GM12892 (cell line): ENCODE results near the gene ADTRP.

Experiments
- DNase-seq: peaks from one replicate; pipeline ENCODE4 v3.0.0; 2011; ENCODE audit not compliant: insufficient read length
- FAIRE-seq: peaks from 2 replicates; lab custom pipeline; 2011; peaks lifted over from hg19 to GRCh38; lab: Jason Lieb, UNC
- POLR2A ChIP-seq: IDR thresholded peaks from 2 replicates; pipeline ENCODE4 v1.6.1; 2011; ENCODE audit warnings: low read depth, low read length, control low read depth
- POLR2AphosphoS5 ChIP-seq: IDR thresholded peaks from 2 replicates; pipeline ENCODE4 v1.6.1; 2011; ENCODE audit warnings: low read depth, low read length, control low read depth
- TAF1 ChIP-seq: IDR thresholded peaks from 2 replicates; pipeline ENCODE4 v1.6.1; 2011; ENCODE audit warnings: low read depth, mild to moderate bottlenecking, control low read depth, low read length, borderline replicate concordance

ADTRP gene

DNA sequence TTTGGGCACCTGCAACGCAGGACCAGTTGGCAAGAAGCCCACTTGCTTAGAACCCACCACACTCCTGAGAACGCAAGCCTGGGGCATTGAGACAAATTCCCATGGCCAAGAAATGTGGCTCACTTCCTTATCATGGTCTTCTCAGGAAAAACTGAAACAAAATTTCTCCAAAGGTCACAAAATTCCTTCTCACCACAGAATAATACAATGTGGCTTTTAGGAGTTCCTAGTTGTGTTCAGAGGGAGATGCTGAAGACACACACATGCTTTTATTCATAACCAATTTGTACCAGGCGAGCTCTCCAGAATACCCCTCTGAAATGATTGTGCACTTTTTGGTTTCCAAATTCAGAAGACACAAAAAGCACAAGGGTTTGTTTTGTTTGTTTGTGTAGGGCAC, 31.6 kb downstream of the ADTRP start:
- FAIRE-seq = no peak
- TF ChIP-seq TAF1 (no peak), POLR2A (no peak), POLR2AphosphoS5 (no peak)

DNA sequence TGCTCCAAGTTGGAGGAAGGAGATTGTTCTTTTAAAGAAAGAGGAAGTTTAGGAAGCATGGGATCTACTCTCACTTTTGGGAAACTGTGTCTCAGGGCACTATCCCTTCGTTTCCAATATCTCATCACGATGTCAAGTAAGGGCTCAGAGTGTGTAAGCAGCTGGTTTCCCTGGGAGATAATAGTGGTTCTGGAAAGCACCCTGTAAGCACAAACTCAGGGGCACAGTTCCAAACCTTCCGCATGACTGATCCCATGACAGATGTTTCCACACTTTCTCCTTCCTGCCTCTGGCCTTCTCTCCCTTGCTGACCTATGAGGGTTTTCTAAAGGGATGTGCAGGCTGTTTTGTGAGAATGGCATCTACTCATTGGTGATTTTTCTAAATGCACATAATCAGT, 33.9 kb downstream of the ADTRP start:
- TF ChIP-seq TAF1 = no peak
- TF ChIP-seq POLR2AphosphoS5 = no peak
- no peak for TF ChIP-seq POLR2A
- FAIRE-seq = no peak
- no peak for DNase-seq

More for the DNA sequence above, 31.6 kb downstream of the ADTRP start:
- DNase-seq = no peak

DNA sequence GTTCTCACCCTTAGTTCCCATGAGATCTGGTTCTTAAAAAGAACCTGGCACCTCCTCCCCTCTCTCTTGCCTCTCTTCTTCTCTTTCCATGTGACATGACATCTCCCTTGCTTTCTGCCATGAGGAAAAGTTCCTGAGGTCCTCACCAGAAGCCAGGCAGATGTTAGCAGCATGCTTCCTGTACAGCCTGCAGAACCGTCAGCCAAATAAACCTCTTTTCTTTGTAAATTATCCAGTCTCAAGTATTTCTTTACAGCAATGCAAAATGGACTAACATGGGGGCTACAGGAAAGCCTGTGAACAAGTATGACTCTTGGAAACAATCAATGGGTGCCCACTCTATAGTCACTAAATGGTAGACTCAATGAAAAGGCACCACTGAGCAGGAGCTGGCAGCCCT, 34.5 kb downstream of the ADTRP start:
- FAIRE-seq = no peak

DNA sequence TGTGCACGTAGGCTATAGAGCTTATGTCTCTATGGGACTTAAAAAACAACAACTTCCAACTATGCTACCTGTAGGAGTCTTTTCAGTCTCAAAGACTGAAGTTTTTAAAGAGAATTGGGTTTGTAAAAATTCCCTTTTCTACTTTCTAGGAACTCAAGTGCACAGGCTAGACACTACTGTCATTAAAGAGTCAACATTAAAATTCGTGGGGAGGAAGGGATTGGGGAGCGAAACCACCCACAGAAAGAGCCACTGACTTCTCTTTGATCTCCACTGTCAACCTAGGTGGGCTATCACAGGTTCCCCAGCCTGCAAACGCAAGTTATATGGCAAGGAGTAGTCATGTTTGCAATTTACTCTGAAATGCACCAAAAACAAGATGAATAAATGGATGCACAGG, 37.7 kb downstream of the ADTRP start:
- no peak for TF ChIP-seq POLR2AphosphoS5
- TF ChIP-seq POLR2A = no peak
- TF ChIP-seq TAF1 = no peak
- FAIRE-seq = no peak

More for the DNA sequence above, 34.5 kb downstream of the ADTRP start:
- DNase-seq = no peak
- TF ChIP-seq POLR2A (no peak), POLR2AphosphoS5 (no peak), TAF1 (no peak)

DNA sequence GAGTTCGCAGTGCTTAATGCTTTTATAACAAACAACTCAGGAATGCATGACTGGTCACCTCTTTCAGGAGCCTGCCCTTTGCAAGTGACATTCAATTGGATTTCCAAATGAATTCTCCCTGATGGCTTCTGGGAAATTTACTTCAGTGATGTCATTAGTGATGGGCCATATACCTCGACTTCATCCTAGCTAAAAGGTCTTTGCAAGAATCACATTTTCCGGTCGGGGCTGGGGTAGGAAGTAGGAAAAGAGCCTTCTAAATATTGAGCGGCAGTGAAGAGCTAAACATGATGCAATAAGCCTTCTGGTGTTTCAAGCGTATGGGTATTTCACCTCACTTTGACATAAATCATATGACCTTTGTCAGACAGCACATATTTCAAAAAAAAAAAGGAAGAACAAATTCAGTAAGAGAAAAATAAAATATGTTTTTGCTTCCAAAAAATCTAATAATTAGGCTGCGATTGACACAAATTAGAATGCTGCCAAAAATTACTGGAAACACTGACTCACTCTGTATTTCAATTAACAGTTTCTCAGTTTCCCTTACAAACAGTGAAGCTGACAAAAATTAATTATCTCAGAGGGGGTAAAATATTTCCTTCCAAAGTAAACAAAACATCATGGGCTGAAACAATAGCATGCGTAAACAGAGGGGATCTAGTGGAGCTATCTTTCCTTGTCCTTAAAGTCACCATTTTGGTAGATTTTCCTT, 39.8 kb downstream of the ADTRP start:
- FAIRE-seq = no peak
- no peak for DNase-seq
- TF ChIP-seq POLR2AphosphoS5 (no peak), TAF1 (no peak)

More for the DNA sequence above, 37.7 kb downstream of the ADTRP start:
- no peak for DNase-seq

DNA sequence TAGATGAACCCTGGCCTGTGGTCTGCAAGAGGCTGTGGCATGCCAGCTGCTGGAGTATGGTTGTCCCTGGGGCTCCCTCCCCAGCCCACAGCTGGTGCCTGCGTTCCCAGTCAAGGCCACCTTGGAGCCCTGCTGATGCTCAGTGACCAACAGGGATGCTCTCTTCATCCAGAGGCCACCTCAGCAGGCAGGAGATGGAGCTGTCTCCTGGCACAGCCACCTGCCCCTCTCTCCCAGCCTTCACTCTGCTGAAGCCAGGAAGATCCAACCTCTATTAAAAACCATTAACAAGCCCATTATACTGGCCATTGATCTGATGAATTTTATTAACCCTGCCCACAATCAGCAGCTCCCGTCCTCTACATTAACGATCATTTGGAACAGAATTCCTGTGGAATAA, 40.4 kb downstream of the ADTRP start:
- DNase-seq (no peak), FAIRE-seq (no peak)
- no peak for TF ChIP-seq POLR2AphosphoS5
- no peak for TF ChIP-seq TAF1
- TF ChIP-seq POLR2A = no peak

DNA sequence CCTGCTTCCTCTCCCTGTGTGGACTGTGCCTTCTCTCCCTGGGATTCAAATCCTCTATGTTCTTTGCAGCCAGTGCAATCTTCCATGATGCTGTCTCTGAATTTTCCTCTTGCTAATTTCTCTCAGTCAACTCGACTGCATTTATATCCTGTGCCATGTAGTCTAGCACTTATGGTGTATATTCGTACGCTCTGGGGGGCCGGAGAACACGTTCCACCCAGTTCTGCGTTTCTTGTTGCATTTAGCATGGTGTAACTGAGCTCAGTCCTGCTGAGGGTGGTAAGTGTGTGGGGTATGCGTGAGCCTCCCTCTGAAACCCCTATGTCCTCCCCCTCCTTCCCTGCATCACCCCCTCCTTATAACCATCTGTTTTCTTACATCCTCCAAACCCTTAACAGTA, 42.0 kb downstream of the ADTRP start:
- DNase-seq (no peak), FAIRE-seq (no peak)
- TF ChIP-seq POLR2AphosphoS5 (no peak), POLR2A (no peak), TAF1 (no peak)

DNA sequence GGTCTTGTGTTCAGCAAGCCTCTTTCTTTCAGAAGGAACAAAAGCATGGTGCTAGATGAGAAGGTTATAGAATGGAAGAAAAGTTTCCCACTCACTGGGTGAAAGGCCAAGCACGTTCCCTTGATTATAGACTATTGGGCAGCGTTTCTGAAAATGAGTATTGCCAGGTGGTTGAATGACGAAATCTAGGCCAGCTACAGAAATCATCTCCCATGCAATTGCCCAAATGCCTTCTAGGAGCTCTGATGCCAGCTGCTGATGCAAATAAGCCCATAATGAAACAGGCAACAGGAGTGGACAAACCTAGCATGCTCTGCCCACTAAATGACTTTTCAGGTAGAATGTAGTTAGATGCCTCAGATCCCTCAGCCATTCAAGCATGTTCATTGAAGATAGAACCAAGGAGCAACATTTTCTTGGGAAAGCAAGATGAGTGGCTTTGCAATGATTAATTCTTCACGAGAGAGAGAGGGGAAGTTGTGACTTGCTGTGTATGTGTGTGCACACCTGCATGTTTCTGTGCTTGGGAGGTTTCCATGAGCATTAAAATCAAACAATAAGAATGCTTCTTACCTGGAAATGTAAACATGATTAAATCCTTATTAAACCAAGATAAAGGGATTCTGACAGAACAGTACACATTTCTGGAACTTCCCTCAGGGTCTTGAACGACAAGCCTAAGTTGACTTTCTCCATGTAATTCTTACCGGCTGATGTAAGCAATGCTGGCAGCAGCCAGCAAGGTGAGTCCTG, 43.6 kb downstream of the ADTRP start:
- DNase-seq = no peak
- FAIRE-seq = no peak
- no peak for TF ChIP-seq POLR2A
- no peak for TF ChIP-seq TAF1
- no peak for TF ChIP-seq POLR2AphosphoS5

DNA sequence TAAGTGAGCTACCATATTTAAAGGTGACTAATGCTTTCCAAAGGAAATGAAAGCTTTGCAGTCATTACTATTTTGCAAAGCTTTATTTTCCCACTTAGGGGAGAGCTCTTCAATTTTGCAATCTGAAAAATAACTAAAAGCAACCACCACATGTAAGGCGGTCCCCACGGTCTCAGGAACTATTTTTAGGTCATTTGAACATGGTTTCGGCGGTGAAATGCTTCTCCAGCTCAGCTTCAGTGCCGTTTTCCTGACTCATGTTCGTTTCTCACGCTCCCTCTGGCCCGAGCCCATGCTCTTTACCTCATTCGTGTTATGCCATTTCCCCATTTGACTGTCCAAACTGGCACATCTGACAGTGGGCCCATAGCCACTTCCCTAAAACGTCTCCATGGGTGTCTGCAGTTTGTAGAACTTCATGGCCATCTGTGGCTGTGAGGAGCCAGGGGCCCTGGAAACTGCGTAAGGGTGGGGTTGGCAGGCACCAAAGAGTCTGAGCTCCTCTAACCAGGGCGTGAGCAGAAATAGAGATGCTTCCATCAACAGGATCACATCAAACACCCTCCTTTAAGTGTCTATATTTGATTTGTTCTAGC, 46.5 kb downstream of the ADTRP start:
- DNase-seq = peak; percentile 42
- FAIRE-seq = peak; percentile 90
- TF ChIP-seq POLR2AphosphoS5 (peak; percentile 49), POLR2A (peak; percentile 55; the same call in 1 of the 2 replicates), TAF1 (no peak)

DNA sequence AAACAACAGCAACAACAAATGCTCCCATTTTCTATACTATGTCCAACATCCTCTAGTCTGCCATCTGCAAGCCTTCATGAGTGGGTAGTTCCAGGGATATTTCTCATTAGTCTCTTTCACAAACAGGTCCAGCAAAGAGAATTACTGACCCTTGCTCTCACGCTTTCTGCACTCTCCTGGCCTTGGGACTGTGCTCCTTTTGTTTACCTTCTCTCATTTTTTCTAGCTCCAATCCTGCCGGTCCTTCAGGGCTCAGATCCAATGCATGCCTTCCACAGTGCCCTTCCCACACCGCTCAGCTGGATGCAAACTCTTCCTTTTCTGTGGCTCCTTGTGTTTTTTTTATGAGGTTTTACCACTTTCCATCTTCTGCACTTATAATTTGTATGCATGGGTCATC, 47.2 kb downstream of the ADTRP start:
- DNase-seq (no peak), FAIRE-seq (peak; percentile 48)
- TF ChIP-seq POLR2AphosphoS5 (no peak), TAF1 (no peak), POLR2A (no peak)

DNA sequence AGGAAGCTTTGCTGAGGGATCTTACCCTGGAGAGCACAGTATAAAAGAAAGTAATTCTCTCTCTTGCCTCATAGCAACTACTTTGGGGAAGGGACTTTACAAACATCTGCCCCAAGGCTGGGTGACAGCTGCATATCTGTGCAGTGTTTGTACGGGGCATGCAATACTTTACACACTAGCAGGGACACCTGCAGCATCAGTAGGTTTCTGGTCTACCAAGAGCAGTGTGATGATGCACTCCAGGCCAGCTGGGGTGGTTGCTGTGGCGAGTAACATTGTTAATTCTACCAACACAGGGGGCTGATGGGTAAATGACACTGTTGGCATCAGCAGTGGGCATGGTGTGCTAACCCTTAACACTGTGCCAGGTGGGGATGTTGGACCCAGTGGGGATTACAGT, 48.0 kb downstream of the ADTRP start:
- TF ChIP-seq POLR2A = peak; percentile 48; the same call in 1 of the 2 replicates
- TF ChIP-seq TAF1 = 0 out of 2 replicates have a peak, but pooled peaks have one; percentile 4
- TF ChIP-seq POLR2AphosphoS5 = peak; percentile 84
- DNase-seq (no peak), FAIRE-seq (peak; percentile 86)

DNA sequence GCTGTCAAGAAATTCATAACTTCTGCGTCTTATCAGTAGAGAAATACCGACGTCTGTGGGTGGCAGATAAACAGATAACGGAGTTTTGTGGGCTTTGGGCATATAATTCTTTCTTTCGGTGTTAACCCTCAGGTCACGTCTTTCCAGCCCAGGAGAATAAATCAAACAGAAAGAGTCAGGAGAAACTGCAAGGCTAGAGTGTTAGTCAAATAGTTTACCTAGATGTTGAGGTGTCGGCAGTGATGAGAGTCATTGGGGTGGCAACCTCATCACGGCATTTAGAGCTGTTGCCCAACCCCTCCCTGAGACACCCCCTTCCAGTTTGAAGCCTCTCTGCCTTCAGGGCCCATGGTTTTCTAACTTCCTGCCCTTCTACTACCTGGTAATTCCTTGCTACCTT, 49.5 kb downstream of the ADTRP start:
- DNase-seq (no peak), FAIRE-seq (peak; percentile 56)
- TF ChIP-seq POLR2A = no peak
- TF ChIP-seq POLR2AphosphoS5 = no peak
- TF ChIP-seq TAF1 = no peak
